Neuronal stem cell (in vitro differentiated cells): Measurements from ENCODE around the gene KANSL1.

Source experiments
- DNase-seq: peaks from one replicate; pipeline ENCODE4 v3.0.0-alpha.2; 2013; ENCODE audit warnings: low spot score
- H2AFZ ChIP-seq: one replicate; pipeline ENCODE4 v1.6.1; 2013; ENCODE audit warnings: mild to moderate bottlenecking, low read length, inconsistent platforms
- H2AK5ac ChIP-seq: 2 replicates; pipeline ENCODE4 v1.6.1; 2013; ENCODE audit warnings: low read depth, mild to moderate bottlenecking, inconsistent platforms, low read length, moderate library complexity, mixed read lengths
- H2BK120ac ChIP-seq: 2 replicates; pipeline ENCODE4 v1.6.1; 2013; ENCODE audit warnings: low read depth, mild to moderate bottlenecking, inconsistent platforms, low read length, moderate library complexity, mixed read lengths
- H2BK12ac ChIP-seq: one replicate; pipeline ENCODE4 v1.6.1; 2013; ENCODE audit warnings: low read length, inconsistent platforms
- H2BK15ac ChIP-seq: 2 replicates; pipeline ENCODE4 v1.6.1; 2013; ENCODE audit warnings: mild to moderate bottlenecking, low read length, inconsistent platforms, mixed read lengths
- H2BK5ac ChIP-seq: one replicate; pipeline ENCODE4 v1.6.1; 2013; ENCODE audit warnings: inconsistent platforms, mild to moderate bottlenecking, low read length, moderate library complexity
- H3K14ac ChIP-seq: one replicate; pipeline ENCODE4 v1.6.1; 2013; ENCODE audit warnings: low read length, inconsistent platforms
- H3K18ac ChIP-seq: 2 replicates; pipeline ENCODE4 v1.6.1; 2013; ENCODE audit warnings: low read length, inconsistent platforms
- H3K23ac ChIP-seq: 2 replicates; pipeline ENCODE4 v1.6.1; 2013; ENCODE audit warnings: low read depth, mild to moderate bottlenecking, mixed read lengths, low read length, inconsistent platforms; ENCODE audit not compliant: poor library complexity
- H3K27ac ChIP-seq: replicated peaks from 3 replicates; pipeline ENCODE4 v1.5.1; 2013; ENCODE audit warnings: low read length, inconsistent platforms
- H3K27me3 ChIP-seq, 3 experiments: 2 replicates each; pipeline ENCODE4 v1.6.1; 2013; ENCODE audit warnings: low read length in 3 of 3, mild to moderate bottlenecking in 2 of 3, inconsistent platforms in 1 of 3, low read depth in 1 of 3, mixed read lengths in 1 of 3, moderate library complexity in 1 of 3; ENCODE audit not compliant: control insufficient read depth in 3 of 3, insufficient read depth in 3 of 3
- H3K36me3 ChIP-seq, 2 donors: replicated peaks in 1 of 2; 2 replicates each; pipeline ENCODE4 v1.6.1; 2013; ENCODE audit warnings: low read length in 2 of 2; ENCODE audit not compliant: control insufficient read depth in 2 of 2, insufficient read depth in 2 of 2
- H3K4ac ChIP-seq: 2 replicates; pipeline ENCODE4 v1.6.1; 2013; ENCODE audit warnings: inconsistent platforms, mild to moderate bottlenecking, low read length, moderate library complexity
- H3K4me1 ChIP-seq, 2 donors: 1 replicate in 1 of 2; 2 replicates in 1 of 2; pipeline ENCODE4 v1.6.1; 2013; ENCODE audit warnings: low read length in 2 of 2, low read depth in 1 of 2; ENCODE audit not compliant: control insufficient read depth in 2 of 2, insufficient read depth in 1 of 2
- H3K4me2 ChIP-seq: one replicate; pipeline ENCODE4 v1.6.1; 2013; ENCODE audit warnings: mild to moderate bottlenecking, low read length, inconsistent platforms; ENCODE audit not compliant: insufficient read depth, poor library complexity, severe bottlenecking
- H3K4me3 ChIP-seq, 2 donors: 2 replicates each; pipeline ENCODE4 v1.5.1; 2013; ENCODE audit warnings: low read length in 2 of 2, mild to moderate bottlenecking in 2 of 2, inconsistent platforms in 1 of 2, moderate library complexity in 1 of 2
- H3K79me1 ChIP-seq: one replicate; pipeline ENCODE4 v1.6.1; 2013; ENCODE audit warnings: low read depth, mild to moderate bottlenecking, inconsistent platforms, low read length, moderate library complexity
- H3K9ac ChIP-seq: one replicate; pipeline ENCODE4 v1.6.1; 2013; ENCODE audit warnings: mild to moderate bottlenecking, low read depth, low read length, inconsistent platforms; ENCODE audit not compliant: poor library complexity
- H3K9me3 ChIP-seq, 2 donors: replicated peaks in 1 of 2; 2 replicates each; pipeline versions ENCODE3 to v1.6.1; 2013; ENCODE audit warnings: low read length in 2 of 2, mild to moderate bottlenecking in 2 of 2, inconsistent platforms in 1 of 2, low read depth in 1 of 2, mixed read lengths in 1 of 2, moderate library complexity in 1 of 2; ENCODE audit not compliant: control insufficient read depth in 2 of 2, insufficient read depth in 1 of 2
- H4K8ac ChIP-seq: one replicate; pipeline ENCODE4 v1.6.1; 2013; ENCODE audit warnings: low read depth, mild to moderate bottlenecking, inconsistent platforms, low read length, moderate library complexity
- H4K91ac ChIP-seq: one replicate; pipeline ENCODE4 v1.6.1; 2013; ENCODE audit warnings: low read length, low read depth, mild to moderate bottlenecking, inconsistent platforms; ENCODE audit not compliant: poor library complexity
- WGBS, 2 donors: extraction: QIAGEN DNeasy Blood & Tissue Kit; methylation state at CpG; one replicate each; pipeline ENCODE4 v1.1.7; 2013; ENCODE audit warnings: missing lambda C conversion rate in 2 of 2, mixed read lengths in 1 of 2; ENCODE audit not compliant: insufficient read length in 2 of 2, insufficient replicate concordance in 1 of 2; ENCODE audit errors: extremely low coverage in 2 of 2; 5-methylcytosine and 5-hydroxymethylcytosine counted together

KANSL1 gene

DNA sequence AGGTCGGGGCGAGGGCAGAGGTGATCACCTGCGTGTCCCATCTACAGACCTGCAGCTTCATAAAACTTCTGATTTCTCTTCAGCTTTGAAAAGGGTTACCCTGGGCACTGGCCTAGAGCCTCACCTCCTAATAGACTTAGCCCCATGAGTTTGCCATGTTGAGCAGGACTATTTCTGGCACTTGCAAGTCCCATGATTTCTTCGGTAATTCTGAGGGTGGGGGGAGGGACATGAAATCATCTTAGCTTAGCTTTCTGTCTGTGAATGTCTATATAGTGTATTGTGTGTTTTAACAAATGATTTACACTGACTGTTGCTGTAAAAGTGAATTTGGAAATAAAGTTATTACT, 165.3 kb downstream of the KANSL1 start:
- WGBS, 2 donors: no CpG with 5 or more reads among the region's 4 CpGs

DNA sequence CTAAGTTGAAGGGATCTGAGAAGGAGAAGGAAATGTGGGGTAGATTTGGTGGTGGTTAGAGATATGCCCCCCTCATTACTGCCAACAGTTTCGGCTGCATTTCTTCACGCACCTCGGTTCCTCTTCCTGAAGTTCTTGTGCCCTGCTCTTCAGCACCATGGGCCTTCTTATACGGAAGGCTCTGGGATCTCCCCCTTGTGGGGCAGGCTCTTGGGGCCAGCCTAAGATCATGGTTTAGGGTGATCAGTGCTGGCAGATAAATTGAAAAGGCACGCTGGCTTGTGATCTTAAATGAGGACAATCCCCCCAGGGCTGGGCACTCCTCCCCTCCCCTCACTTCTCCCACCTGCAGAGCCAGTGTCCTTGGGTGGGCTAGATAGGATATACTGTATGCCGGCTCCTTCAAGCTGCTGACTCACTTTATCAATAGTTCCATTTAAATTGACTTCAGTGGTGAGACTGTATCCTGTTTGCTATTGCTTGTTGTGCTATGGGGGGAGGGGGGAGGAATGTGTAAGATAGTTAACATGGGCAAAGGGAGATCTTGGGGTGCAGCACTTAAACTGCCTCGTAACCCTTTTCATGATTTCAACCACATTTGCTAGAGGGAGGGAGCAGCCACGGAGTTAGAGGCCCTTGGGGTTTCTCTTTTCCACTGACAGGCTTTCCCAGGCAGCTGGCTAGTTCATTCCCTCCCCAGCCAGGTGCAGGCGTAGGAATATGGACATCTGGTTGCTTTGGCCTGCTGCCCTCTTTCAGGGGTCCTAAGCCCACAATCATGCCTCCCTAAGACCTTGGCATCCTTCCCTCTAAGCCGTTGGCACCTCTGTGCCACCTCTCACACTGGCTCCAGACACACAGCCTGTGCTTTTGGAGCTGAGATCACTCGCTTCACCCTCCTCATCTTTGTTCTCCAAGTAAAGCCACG, 165.9 kb downstream of the KANSL1 start:
- no peak for DNase-seq
- Histone ChIP-seq H2BK12ac (no peak overlapping the region), H3K9ac (no peak overlapping the region), H2BK120ac (no peak overlapping the region), H3K4me3 (no peak overlapping the region), H3K36me3 (peaks cover 23 to 85% of the 10 kb centered on the region in 2 donors), H2BK5ac (no peak overlapping the region), H3K27me3 (no peaks in the 10 kb centered on the region), H3K18ac (no peak overlapping the region), H2BK15ac (no peak overlapping the region), H3K9me3 (peaks cover 0 to 2% of the 10 kb centered on the region in 2 donors), H2AFZ (no peak overlapping the region), H3K4ac (no peak overlapping the region), H3K4me2 (no peak overlapping the region), H4K91ac (no peak overlapping the region), H3K4me1 (peaks cover 0 to 20% of the 10 kb centered on the region in 2 donors), H2AK5ac (no peak overlapping the region), H3K79me1 (no peaks in the 10 kb centered on the region), H3K27ac (no peak overlapping the region), H3K23ac (no peak overlapping the region), H3K14ac (no peak overlapping the region), H4K8ac (no peak overlapping the region)
- no CpG with 5 or more reads among the region's 12 CpGs for WGBS, 2 donors

More for the DNA sequence above, 165.3 kb downstream of the KANSL1 start:
- no peak overlapping the region for H4K8ac ChIP-seq
- H3K4me1 ChIP-seq: peaks cover 0 to 20% of the 10 kb centered on the region in 2 donors
- no peak overlapping the region for H2BK12ac ChIP-seq
- no peak overlapping the region for H3K23ac ChIP-seq
- H3K27me3 ChIP-seq: no peaks in the 10 kb centered on the region
- no peak overlapping the region for H3K4me2 ChIP-seq
- no peak overlapping the region for H3K4ac ChIP-seq
- peaks cover 2% of the 10 kb centered on the region for H3K79me1 ChIP-seq
- peaks cover 28 to 85% of the 10 kb centered on the region in 2 donors for H3K36me3 ChIP-seq
- peaks cover 0 to 2% of the 10 kb centered on the region in 2 donors for H3K9me3 ChIP-seq
- H2BK120ac ChIP-seq: no peak overlapping the region
- H4K91ac ChIP-seq: no peak overlapping the region
- H3K14ac ChIP-seq: no peak overlapping the region
- H2AK5ac ChIP-seq: no peak overlapping the region
- H3K4me3 ChIP-seq: no peak overlapping the region
- no peak overlapping the region for H2AFZ ChIP-seq
- no peak overlapping the region for H2BK15ac ChIP-seq
- H3K9ac ChIP-seq: no peak overlapping the region
- H3K18ac ChIP-seq: no peak overlapping the region
- no peak overlapping the region for H2BK5ac ChIP-seq
- H3K27ac ChIP-seq: no peak overlapping the region
- no peak for DNase-seq

GRCh38 chr17:46026166-46027047, 166.8 kb downstream of the KANSL1 start:
- Histone ChIP-seq H3K9me3 (peaks cover 0 to 2% of the 10 kb centered on the region in 2 donors), H3K27ac (no peak overlapping the region), H3K14ac (no peak overlapping the region), H4K91ac (no peak overlapping the region), H3K4me3 (no peak overlapping the region), H3K4me2 (no peak overlapping the region), H3K9ac (no peak overlapping the region), H4K8ac (no peak overlapping the region), H2BK120ac (no peak overlapping the region), H3K36me3 (peaks cover 17 to 76% of the 10 kb centered on the region in 2 donors), H2AFZ (no peak overlapping the region), H3K4me1 (peaks cover 0 to 20% of the 10 kb centered on the region in 2 donors), H3K18ac (no peak overlapping the region), H3K23ac (no peak overlapping the region), H2BK5ac (no peak overlapping the region), H3K79me1 (no peaks in the 10 kb centered on the region), H2BK12ac (no peak overlapping the region), H3K4ac (no peak overlapping the region), H2BK15ac (no peak overlapping the region), H2AK5ac (no peak overlapping the region), H3K27me3 (no peaks in the 10 kb centered on the region)
- no peak for DNase-seq
- WGBS, 2 donors: no CpG with 5 or more reads among the region's 17 CpGs
